ENCODE measurements around the gene GPN2.

The GPN2 gene

DNA sequence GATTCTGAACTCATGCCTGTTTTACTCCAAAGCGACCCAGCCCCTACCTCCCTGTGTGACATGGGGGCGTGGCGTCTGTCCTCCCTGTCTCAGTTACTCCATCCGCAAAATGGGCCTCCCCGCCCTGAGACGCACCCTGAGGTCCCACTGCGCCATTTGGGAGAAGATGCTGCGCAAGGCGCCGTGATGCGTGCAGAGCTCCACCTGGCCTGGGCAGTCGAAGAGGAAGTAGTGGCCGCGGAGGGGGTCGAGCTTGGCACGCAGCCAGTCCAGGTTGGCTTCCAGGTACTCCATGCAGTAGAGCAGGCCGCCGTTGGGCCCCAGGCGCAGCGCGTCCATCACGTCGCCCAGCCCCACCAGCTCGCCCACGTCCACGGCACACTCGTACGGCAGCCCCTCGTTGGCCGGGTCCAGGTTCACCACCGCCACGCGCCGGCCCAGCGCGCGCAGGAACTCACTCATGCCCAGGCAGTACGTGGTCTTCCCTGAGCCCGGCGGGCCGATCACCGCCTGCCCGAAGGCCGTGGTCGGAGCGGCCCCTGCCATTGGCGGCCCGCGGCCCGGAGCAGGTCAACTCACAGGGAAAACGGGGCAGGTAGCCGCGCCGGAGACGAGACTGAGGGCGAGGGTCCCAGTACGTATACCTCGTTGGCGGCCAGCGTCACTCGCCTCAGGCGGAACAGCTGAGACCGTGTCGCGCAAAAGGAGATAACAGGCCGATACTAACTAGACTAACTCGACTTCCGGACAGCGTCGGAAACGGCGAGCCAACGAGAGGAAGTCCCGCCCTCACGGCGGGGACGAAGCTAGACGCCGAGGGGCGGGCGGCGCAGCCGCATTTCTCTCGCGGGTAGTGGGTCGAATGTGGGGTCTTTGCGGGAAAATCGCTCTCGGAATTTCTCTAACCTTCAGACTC lies at the start of gene GPN2:
TSS of gene GPN2 (minus strand) at position 733 of the 916 bp plus-strand sequence. CDS start at position 546, 187 bp downstream.
- peak; percentile 87 for DNase-seq

DNA sequence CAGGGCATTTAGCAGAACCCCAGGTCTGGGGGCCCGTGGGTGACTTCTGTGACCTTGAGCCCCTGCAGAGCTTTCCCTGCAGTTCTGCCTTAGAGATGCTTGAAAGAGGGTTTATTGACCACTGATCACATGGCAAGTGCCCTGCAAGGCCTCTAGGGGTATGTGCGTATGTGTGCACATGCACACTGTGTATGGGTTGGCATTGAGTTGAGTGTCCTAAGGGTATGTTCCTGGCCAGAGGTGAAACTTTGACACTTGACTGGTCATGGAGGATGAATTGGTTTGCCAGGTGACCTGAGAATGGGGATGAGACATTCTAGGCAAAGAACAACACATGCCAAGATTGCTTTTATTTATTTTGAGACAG lies 48.6 kb upstream of the GPN2 start:
- DNase-seq, result no peak

DNA sequence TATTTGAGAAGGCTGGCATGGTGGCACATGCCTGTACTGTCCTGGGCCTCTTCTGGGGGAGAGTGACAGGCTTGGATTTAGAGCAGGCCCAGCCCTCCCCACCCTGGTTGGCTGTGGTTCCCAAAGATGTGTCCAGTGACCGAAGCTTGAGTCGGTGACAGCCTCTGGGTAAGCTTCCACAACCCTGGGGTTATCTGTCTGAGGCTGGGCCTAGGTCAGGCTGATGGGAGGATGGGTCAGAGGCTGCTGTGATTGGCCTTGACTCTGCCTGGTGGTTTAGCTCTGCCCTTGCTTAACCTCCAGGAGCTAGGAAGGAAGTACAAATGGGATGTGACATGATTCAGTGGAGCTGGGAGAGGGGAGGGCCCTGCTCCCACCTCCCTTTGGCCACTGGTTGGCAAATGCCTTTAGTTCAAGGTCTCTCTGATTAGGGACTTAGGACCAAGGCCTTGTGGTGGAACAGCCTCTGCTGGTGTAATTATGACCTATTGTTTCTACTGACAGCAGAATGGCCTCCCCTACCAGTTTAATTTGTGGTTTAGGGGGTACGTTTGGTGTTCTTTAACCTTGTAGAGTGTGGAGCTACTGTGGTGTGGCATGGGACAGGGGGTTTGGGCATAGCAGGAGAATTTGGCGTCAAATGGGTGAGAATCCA lies 48.0 kb upstream of the GPN2 start:
- DNase-seq, result no peak

DNA sequence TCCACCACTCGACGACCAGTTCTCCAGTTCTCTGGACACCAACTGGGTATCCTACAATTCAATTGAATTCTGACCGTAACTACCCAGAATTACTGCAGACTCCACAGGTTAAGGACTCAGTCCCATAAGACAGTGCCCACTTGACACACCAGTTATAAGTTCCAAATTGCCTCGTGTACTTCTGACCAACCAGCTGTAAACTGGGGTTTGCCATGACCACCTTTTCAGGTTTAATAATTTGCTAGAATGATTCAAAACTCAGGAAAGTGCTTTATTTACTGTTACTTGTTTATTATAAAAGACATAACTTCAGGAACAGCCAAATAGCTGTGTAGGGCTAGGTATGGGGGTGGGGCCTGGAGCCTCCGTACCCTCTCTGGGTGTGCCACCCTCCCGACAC lies 46.7 kb upstream of the GPN2 start:
- no peak for DNase-seq

DNA sequence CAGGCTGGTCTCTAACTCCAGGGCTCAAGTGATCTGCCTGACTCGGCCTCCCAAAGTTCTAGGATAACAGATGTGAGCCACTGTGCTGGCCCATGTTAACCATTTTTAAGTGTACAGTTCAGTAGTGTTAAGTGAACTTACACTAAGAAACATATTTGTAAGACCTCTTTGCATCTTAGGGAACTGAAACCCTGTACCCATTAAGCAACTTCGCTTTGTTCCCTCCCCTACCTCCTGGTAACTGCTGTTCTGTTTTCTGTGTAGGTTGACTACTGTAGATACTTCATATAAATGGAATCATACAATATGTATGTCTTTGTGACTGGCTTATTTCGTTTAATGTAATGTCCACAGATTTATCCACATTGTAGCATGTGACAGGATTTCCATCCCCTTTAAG lies 42.4 kb upstream of the GPN2 start:
- DNase-seq, result no peak

DNA sequence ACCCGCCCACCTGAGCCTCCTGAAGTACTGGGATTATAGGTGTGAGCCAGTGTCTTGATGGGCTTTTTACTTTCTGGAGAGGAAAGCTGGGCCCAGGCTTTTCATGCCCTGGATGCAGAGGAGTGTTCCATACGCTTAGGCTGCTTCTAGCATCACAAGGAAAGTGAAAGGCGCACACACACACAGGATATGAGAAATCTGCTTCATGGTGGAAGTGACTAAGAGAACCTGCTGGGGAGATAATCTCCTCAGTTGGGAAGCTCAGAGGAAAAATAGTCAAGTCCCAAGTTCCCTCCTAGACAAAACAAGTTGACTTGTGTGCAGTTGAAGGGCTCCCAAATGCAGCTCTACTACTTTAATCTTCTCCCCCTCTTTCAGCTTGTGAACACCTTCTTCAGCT lies 33.6 kb upstream of the GPN2 start:
- DNase-seq, result peak; percentile 30

DNA sequence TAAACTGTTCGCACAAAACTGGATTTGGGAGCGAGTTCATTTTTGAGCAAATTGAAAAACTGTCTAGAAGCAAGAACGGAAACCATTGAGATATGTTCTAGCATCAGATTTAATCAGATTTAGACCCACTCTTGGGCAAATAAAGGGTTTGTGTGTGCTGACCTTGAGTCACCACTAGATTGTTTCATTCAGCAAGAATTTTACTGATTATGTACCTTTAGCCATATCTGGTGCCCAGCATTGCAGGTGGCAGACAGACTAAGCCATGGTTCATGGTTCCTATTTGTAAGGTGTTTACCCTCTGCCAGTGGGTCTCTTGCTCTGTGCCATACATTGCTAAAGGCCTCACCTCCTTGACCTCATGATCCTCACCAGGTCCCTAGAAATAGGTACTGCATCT lies 32.8 kb upstream of the GPN2 start:
- no peak for DNase-seq

DNA sequence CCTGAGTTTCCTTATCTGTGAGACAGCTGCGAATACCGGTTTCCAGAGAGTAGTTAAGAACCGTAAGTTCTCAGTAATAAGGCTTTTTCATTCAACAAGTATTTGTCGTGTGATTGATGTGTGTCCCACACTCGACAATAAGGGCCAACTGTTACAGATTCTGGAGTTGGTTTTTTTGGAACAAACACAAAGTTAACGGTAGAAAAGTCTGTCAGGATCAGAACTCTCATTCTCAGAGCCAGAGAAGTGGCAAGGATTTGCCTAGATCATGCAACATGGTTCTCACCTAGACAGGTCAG lies 32.3 kb upstream of the GPN2 start:
- no peak for DNase-seq

DNA sequence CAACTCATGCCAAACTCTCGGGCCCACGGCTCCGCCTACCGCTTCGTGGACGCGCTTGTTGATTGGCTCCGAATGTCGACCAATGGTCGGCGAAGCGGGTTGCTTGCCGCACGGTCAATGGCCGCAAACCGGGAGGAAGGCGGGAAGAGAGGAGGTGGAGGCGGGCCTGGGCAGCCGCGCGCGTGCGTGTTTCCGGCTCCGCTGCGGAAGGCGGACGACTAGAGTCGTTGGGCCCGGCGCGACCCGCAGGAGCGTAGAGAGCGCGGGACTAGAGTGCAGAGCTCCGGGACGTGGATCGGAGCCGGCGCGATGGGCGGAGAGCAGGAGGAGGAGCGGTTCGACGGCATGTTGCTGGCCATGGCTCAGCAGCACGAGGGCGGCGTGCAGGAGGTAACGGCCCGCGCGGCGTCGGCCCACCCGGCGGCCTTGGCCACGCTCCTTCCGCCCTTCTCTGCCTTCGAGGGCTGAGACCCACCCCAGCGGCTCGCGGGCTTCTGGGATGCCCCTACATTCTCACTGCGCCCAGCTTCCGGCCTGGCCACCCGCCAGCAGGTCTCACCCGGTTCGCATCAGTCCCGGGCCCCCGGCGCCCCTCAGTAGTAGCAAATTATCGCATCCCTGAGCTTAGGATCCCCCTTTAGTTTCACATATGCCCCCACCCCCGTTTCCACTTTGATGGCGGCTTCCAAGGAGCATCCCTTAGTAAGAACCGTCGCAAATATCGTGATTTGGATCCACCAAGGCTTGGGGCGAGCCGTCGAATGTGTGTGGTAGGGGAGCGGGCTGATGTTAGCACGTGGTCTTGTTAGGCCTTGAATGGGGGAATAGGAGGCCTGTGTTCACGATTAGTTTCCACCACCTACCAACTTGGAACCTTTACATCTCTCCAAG lies 31.7 kb upstream of the GPN2 start, which contains the start of gene NUDC:
TSS of gene NUDC (plus strand) at position 204 of the 891 bp plus-strand sequence. CDS start at position 310, 106 bp downstream.
- DNase-seq, result peak; percentile 97

DNA sequence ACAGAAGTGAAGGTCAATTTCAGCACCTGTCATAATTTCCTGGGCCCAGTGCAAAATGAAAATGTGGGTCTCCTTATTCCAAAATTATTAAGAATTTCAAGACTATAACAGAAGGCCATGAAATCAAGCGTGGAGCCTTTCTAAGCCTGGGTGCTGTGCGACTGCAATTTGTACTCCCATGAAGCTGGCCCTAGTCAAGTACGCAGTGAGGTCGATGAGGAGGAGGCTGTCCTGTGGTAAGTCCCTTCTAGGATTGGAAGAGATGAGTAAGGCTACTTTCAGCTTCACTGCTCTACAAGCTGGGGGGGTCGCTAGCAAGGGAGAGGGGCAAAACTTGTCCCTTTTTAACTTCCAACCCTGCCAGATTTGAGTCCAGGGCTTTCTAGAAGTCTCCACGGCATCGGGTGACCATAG lies 31.1 kb upstream of the GPN2 start:
- DNase-seq, result no peak

DNA sequence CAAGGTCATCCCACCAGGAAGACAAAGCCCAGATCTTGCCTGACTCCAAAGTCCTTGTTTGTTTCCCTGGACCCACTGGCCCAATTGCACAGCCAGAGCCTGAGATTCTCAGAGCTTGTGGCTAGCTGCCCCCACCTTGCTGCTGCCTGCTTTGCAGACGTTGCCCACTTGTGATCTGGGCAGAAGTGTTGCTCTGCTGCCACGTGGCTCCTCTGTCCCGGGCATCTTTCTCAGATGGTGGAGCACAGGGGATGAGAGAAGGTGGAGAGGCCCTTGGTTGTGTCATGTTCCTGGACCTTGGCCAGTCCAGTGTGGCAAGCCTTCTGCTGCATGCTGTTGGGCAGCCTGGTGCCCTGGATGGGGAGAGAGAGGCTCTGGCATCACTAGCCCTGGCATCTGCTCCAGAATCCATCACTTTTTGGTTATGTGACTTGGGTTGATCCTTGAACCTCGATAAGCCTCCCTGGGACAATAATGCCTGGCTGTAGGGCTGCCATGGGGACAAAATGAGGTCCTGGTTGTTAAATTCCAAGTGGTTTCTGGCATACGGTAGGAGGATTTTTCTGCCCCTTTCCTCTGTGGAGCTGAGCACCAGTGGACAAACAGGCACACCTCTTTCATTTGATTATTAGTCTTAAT lies 25.2 kb upstream of the GPN2 start:
- no peak for DNase-seq

DNA sequence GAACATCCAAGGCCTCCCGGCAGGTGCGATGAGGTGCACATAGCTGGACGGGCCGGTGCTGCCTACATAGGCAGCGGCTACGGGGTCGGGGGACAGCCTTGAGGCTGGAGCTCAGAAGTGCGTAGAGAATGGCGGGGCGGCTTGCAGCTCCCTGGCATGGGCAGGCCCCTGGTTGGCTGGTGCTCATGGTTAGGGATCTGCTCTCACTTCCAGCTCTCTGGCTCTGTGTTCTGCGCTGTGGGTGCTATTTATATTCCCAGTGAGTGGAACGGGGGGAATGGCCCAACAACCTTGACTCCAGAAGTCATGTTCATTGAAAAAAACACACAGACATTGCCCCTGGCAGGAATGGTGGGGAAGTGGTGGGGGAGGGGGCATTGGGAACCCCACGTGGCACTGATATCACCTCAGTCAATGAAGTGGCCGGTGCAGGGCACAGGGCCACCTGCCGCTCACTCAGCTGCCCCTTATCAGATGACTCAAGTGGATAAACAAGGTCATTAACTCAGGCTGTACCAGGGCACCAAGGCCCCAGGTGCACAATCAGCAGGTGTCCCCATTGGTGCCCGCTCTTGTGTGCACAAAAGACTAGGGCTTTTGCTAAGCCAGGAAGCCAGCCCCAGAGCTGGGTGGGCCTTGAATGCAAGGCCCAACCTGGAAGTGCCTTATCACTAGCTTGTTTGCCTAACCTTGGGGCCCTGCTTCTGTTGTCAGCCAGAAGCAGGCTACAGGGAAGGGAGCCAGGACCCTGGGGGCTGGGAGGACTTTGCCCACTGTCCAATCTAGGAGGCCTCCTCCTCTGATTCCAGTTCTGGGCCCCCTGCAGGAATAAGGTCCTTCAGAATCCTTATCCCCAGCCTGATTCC lies 23.9 kb upstream of the GPN2 start, which contains the start of gene NR0B2:
TSS of gene NR0B2 (minus strand) at position 222 of the 866 bp plus-strand sequence. CDS start at position 187, 35 bp downstream.
- no peak for DNase-seq

DNA sequence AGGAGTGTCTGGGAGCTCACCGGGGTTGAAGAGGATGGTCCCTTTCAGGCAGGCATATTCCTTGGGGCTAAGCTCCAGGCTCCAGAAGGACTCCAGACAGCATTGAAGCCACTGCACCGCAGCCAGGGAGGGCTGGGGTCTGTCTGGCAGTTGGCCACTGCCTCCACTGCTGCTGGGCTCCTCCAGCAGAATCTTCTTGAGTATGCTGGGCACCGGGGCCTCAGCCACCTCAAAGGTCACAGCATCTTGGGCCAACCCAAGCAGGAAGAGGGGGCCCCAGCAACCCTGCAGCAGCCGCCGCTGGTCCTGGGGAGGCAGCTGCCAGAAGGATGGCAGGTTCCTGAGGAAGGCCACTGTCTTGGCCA lies 23.3 kb upstream of the GPN2 start:
- DNase-seq, result no peak

DNA sequence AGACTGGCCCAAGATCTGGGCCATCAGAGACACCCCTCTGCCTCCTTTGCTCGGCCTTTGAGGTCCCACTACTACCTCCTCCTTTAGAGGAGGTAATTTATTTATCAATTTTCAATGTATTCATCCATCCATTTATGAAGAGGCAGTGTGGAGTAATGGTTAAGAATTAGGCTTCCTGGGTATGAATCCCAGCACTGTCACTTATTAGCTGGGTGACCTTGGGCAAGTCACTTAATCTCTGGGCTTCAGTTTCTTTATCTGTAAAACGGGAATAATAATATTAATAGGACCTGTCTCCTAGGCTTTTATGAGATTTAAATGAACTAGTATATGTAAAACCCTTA lies 22.0 kb upstream of the GPN2 start:
- no peak for DNase-seq

DNA sequence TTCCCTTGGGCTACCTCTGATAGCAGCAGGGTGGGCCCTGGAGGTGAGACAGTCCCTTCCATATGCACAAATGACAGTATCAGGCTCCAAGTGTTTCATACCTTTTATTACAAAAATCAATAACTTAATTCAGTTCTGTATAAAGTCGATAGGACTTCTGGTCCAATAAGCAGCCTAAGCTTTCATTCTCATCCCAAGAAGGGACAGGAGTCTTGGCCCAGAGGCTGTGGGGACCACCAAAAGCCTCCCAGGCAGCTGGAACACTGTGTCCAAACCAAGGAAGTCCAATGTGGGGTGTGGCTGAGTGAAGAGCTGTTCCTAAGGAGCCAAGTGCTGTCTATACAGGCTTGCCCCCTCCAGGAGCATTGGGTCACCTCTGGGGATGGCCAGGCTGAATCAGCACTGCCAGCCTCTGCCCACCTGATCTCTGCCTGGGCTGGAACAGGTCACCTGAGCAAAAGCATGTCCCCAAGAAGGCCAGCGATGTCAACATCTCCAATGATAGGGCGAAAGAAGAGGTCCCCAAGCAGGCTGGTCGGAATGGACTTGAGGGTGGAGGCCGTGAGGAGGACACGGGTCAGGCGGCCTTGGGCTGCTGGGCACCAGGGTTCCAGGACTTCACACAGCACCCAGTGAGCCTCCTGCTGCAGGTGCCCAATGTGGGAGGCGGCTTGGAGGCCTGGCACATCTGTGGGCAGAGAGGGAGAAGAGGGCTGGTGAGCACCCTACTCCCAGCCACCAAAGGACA lies 21.5 kb upstream of the GPN2 start:
- no peak for DNase-seq

DNA sequence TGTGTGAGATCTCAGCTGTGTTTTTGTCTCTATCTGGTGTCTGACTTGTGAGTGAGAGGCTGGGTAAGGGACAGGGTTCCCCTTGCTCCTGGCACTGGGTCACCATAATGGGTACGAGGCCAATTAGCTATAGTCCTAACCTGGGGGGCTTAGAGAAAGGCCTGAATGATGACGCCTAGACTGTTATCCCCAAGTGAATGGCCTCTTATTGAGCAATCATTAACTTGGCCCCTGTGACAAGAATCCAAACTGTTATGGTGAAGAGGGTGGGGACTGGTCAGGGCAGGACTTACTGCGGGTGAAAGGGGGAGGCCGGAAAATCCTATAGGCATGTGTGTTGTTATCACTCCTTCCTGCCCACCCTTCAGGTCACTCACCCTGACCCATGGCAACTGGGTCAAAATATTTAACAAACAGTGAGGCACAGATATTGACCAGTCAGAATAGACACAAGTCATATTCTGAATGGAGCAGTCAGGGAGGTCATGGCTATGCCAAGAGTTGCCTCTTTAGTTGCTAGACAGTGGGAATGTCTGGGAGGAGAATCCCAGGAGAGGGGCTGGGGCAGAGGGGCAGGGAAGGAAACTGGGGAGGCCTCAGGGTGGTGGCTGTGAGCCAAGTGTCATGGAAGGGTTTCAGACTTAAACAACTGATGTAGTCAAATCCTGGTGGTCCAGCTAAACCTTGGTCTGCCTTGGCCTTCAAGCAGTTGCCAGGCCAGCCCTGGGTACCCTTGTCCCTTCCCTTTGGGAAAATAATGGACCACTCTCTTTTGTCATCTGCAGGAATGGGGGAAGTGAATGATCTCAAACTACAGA lies 20.5 kb upstream of the GPN2 start:
- no peak for DNase-seq

DNA sequence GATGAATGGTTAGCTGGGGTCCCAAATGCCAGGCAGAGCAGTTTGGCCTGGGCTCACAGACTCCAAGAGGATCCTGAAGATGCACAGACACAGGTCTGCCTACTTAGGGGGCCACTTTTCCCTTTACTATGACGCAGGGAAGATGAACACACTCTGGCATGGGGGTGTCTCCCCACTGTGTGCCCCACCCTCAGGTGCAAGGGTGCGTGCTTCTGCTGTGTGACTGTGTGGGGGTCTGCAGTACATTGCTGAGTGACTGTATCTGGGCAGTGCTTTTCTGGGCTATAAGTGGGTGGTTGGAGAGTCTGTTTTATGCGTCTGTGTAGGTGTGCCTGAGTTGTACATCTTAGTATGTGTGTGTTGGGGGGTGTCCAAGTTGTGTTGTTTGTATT lies 19.9 kb upstream of the GPN2 start:
- DNase-seq, result no peak

DNA sequence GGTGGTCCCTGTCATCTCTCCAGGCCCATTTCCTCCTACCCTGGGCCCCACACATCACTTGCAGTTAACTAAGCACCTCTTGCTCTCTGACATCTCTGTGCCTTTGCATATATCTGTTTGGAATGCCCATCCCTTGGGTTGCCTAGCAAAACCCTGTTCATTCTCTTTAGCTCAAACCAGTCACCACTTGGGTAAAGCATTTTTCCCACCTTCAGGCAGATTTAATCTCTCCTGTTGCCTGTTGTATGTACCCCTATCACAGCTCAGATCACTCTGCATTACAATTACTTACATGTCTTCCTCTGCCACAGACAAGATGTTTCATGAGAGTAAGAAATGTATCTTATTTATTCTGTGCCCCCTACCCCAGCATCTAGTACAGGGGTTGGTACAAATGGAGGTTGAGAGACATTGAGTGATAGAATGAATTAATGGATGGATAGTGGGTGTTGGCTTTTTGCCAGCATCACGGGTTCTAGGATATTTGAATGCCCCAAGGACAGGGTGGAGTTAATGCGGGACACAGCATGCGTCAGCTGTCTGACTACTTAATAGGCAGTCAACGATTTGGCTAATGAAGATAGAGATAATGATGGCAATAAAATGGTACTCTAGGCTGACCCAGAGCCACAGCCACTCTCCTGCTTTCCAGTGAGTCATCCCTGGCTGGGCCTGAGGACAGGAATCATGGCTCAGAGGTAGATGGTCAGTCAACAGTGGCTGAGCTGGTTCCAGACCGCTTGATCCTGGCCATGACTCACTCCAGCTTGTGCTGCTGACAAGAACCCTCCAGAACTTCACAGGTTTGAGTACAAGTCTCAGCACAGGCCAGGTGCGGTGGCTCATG lies 17.2 kb upstream of the GPN2 start:
- DNase-seq, result no peak

DNA sequence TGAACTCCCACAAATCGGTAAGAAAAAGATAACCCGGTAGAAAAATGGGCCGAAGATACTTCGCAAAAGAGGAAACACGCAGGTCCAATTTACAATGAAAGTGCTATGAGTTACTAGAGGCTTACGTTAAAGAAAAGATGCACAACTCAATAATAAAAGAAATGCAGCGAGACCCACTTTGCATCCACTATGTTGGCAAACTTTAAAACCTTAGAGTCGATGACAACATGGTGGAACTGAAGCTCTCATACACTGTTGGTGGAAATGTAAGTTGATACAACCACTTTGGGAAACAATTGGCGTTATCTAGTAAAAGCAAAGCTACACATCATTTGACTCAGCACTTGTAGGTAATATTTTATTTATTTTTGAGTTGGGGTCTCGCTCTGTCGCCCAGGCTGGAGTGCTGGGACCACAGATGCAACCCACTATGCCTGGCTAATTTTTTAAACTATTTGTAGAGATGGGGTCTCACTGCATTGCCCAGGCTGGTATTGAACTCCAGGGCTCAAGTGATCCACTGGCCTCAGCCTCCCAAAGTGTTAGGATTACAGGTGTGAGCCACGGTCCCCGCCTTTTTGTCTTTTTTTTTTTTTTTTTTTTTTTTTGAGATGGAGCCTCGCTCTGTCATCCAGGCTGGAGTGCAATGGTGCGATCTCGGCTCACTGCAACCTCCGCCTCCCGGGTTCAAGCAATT lies 10.9 kb upstream of the GPN2 start:
- no peak for DNase-seq
